Right renal cortex interstitium (tissue), 3 donors: ENCODE results near the gene IL1RAPL1. TPM values are rescaled to one million over a fixed set of nuclear protein-coding genes. Genes with fewer than 3 reads are reported as not detected.
"Not testable (repeated sequence)": the region's sequence is repeated elsewhere in the genome, so short reads cannot be mapped to it uniquely, and the experiment has no call there.

Experiments
- DNase-seq, 3 donors: peaks; one replicate each; pipeline ENCODE4 v3.0.0-alpha.2; 2013; ENCODE audit warnings: low read depth in 3 of 3, low spot score in 2 of 3
- polyA plus RNA-seq, 3 donors: library from polyadenylated mRNA; unstranded; fragments of 120-200 nt; gene quantifications; one replicate each; pipeline ENCODE4 v1.2.1, GENCODE V29; 2013; ENCODE audit not compliant: insufficient read length in 3 of 3

Gene IL1RAPL1
- polyA plus RNA-seq, 3 donors, result 2.3 to 3.6 (median 2.7) TPM

DNA sequence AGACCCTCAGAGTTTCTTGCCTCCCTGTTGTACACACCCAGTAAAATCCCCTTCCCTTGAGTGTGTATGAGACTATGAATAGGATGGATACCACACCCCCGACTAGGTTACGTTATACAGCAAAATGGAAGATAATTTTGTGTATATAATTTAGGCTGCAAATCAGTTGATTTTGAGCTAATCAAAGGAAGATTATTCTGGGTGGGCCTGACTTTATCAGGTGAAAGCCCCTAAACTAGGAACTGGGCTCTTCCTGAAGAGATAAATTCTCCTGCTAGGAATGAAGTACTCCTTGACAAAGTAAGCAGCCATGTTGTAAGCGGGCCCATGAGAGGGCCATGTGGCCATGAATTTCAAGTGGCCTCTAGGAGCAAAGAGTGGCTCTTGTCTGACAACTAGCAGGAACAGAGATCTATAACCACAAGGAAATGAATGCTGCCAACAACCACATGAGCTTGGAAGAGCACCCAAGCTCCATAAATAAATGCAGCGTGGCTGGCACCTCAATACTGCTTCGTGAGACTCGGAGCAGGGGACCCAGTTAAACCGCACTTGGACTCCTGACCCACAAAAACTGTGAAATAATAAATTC is 646.4 kb downstream of the IL1RAPL1 start:
- no peak for DNase-seq

DNA sequence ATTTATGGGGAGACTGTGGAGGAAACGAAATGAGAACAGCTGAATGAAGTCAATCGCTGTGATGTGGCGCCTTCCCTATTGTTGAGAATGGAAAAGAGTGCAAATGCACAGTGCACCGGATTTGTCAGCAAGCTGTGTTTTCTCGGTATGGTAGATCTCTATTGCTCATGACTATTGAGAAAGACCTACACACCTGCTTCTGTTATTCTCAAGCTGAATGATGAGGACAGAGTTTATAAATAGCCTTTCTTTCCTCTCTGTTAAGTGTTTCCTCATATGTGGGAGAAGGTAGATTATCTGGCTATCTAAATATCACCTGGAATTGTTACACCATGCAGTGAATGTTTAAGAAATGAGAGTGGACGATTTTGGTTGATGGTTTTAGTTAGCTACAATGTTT is 650.7 kb downstream of the IL1RAPL1 start:
- DNase-seq, result no peak

DNA sequence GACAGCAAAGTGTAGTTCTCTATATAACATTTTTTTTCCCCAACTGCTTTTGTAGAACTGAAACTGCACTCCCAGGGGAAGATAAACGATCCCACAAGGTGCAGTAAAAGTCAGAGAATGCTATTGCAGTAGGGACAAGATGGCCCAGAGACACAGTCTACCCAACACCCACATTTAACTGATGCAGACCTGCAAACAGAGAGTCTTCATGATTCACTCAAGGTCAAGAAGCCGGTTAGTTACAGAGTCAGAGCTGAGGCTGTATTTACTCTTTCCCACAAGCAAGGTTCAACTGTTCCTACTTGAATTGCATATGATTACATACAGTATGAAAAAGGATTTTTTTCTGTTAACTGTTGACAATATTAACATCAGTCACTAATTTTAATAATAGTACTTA is 654.6 kb downstream of the IL1RAPL1 start:
- no peak for DNase-seq

DNA sequence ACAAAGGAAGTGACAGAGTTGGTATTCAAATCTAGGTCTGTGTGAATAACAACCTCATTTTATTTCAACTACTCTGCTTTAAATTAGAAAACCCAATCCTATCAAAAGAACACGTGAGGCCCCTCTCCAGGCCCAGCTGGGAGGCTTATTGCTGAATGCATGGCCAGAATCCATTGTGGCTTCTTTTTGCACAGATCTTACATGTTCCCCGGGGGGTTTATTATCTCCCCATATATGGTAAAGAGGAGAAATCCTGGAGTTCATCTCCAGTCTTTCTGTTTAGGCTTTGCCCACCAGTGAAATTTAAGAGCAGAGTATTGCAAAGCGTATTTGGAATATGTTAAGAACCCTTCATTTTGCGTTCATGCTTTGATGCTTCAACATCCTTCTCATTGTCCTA is 655.6 kb downstream of the IL1RAPL1 start:
- DNase-seq, result no peak

DNA sequence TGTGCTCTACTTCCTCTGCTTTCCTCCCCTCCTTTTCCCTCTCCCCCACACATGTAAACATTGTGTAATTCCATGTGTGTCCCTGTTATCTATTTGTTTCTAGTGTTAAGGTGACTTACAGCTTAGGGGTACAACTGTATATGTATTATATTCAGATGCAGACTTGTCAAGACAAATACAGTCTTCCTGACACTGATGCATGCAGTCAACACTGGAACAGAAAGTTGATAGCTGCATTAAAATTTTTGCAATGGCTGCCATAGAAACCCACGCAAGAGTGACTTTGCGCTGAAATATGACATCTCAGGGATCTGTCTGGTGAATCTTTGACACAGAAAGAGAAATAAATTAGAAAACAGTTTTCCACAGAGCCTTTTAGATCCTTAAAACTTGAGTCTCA is 656.7 kb downstream of the IL1RAPL1 start:
- no peak for DNase-seq

DNA sequence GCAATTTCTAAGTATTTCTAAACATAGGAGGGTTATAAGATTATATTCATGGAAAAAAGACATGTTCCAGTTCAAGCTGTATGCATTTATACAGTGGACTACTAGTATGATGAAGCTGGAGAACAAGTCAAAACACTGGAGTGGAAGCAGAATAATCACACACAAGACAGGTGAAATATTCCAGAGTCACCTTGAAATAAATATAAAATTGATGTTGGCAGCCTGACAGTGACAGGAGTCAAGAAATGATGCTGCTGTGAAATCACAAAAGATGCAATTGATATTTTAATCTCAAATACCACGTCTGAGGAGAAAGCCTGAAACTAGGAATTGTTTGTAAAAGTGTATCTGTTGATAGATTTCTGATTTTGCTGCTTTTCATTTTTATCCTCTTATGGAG is 667.3 kb downstream of the IL1RAPL1 start:
- DNase-seq, result no peak

DNA sequence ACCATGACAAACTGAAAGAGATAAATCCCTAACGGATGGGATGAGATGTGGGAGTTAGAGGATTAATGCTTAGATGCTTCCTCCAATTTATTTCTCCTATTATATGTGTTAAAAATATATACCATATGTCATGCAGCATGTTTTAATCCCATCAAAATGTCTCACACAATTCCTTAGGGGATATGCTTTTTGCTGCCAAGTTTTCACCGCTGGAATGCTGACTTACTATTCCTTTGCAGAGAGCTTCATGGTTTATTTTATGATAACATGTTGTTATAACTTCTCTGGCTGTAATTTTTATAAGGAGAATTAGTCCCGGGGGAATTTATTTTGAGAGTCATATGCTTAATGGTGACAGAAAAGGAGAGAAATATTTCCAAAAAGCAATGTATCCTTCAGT is 670.3 kb downstream of the IL1RAPL1 start:
- DNase-seq, result peak in 2 of 3 donors; percentile 13 to 18

DNA sequence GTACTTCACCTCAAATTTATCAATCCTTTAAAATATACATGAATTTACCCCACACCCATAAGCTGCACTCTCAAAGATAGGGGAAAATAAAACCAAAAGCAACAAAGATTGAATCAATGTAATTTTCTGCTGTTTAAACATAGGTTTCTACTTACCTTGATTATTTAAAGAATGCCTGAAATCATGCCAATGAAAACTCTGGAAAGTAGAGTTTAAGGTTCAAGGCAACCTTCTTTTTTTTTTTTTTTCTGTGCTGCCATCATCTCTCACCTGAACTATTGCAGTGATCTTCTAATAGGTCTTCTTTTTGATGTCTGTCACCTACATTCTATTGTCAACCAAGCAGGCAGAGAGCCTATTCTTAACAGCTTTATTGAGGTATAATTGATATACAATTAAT is 682.1 kb downstream of the IL1RAPL1 start:
- DNase-seq, result no peak

DNA sequence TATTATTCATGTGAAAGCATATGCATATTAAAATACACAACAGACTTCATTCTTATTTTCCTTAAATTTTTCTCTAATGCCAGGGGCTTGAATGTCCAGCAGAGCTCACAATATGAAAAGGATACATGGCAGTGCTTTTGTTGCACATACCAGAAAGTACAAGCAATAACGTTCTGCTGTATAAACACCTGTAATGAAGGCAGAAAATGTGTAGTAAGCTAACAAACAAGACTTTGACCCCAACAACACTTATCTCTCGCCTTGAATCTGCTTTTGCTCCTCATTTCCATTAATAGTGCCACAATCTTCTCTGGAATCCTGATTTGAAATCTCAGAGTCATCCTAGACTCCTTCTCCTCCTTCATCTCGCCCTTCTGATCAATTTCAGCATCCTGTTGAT is 687.3 kb downstream of the IL1RAPL1 start:
- no peak for DNase-seq

DNA sequence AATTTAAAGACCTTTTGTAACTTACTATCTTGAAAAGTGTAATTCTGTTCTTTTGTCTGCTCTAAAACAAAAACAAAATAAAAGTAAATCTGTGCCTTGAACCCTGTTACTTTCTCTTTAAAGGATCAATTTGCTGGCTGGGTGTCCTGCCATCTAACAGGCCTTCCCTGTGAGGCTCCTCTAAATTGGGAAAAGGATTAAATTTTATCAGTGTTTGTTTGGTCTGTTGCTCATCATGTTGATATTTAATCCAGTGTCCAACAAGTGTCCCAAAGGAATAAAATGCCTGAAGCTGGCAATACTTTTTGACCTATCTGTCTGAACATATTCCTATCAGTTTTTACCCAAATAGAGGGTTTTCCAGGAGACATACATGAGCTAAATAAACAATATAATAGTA is 688.7 kb downstream of the IL1RAPL1 start:
- DNase-seq, result no peak

DNA sequence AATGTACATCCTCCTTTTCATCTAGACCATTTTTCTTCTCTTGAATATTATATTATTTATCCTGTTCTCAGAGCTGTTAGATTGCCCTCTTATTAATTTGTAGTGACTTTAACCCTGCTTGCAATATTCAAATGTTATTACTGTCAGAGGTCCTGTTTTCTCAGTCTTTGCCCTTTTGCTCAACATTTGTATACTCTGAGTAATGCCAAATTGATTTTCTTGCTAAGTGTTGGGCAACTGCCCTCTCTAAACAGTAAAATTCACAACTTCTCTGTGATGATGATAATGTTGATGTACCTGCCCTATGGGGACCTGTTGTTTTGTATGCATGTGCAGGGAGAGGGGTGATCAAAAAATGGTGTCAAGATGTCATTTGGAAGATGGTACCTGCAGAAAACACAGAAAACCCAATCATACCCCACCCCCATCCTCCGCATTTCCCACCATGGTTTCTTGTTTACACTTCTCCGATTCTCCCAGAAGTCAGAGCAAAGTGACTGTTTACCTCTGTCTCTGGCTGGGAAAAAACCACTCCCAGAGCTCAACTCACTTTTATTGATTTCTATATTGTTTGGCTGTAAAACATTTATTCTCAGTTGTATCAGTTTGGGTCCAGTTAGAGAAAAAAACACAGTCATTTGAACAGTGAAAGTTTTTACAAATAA is 694.0 kb downstream of the IL1RAPL1 start:
- DNase-seq, result no peak

DNA sequence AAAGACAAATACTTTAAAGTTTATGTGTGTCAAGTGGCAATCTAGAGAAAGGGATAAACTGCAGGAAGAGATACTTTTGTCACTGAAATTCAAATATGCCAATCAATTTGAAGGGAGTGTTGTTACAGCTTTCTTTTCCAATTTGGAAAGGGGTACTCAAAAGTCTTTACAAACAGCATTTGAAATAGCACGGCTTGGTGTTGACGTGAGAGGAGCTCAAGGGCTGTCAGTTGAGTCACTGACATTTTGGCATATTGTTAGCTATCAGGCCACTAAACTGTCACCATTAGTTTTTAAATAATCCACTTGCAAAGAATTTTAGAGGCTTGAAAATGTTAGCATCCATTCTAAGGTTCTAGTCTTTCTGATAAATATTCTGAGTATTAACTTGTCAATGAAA is 698.4 kb downstream of the IL1RAPL1 start:
- no peak for DNase-seq

DNA sequence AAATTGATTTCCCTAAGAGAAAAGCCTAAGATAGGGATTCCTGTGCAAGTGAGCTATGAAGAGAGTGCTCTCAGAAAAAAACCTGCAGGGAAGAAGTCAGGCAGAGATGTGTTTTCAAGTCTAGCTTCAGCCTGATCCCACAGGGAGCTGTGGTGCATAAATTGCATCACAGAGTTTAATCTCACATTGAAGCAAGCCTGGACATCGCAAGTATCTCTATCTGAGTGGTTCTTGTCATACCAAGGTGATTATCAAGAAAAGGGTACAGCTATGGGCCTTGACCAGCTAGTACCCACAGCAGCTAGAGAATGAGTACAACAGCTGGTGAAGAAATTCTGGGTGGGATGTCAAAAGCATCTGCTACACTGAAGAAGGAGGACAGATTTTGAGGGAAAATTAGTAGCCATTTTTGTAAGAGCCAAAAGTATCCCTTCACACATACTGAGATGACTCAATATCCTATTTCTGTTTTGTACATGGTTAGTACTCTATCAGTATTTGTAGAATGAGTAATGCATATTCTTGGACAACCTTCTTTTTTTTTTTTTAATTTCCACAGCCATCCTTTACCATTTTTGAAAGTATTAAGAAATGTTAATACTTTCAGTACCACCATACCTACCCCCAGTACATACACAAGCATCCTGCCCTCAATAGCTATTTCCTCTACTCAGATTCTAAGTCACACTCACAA is 708.9 kb downstream of the IL1RAPL1 start:
- DNase-seq, result no peak

DNA sequence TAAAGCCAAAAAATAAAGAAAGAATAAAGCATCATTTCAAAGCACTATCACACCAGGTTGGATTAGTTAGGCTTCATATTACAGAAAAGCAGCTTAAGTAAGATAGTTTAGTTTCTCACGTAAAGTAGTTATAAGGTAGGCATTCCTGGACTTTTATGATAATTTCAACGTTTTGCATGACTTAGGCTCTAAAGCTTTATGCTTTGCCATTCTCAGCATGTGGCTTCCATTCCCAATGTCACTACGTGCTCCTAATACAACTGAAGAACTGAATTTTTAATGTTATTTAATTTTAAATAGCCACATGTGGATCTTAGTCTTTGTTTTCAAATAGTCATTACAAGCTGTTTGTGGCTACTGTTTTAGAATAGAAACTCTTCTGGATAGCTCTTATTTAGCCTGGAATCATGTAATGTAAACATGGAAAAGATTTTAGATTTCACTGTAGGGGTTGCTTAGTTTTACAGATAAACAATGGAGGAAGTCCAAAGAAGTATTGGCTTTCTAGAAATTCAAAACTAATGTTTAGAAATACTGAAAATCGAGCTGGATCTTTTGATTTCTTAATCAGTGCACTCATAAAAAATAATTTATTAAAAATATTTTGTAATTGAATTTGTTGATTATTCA is 710.0 kb downstream of the IL1RAPL1 start:
- no peak for DNase-seq

DNA sequence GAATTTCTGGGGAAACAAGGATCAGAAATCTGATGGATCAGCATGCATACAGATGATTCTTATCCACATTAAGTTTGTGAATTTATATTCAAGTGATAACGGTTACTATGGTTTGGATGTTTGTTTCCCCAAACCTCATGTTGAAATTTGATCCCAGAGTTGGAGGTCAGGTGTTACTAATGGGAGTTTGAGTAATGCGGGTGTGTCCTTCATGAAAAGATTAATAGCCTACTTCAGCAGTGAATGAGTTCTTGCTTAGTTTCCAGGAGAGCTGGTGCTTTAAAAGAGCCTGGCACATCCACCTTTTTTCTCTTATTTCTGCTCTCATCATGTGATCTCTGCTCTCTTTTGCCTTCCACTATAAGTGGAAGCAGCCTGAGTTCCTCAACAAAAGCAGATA is 712.4 kb downstream of the IL1RAPL1 start:
- no peak for DNase-seq

DNA sequence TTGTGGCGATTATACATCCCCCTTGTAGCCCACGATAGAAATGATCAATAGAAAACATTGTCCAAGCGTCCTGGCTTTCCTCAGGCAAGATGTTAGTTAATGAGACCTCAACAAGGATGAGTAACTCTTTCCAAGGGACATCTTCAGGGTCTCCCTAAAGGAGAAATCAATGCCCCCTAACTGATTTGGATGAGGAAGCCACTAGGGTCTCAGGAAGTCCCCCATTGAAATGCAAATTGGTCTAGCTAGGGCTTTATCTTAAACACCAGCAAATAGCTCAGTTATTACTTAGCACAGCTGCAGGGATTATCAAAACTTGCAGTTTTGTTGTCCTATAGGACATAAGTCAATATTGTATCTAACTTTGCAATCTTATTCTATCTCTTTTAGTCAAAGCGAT is 721.5 kb downstream of the IL1RAPL1 start:
- DNase-seq, result no peak

DNA sequence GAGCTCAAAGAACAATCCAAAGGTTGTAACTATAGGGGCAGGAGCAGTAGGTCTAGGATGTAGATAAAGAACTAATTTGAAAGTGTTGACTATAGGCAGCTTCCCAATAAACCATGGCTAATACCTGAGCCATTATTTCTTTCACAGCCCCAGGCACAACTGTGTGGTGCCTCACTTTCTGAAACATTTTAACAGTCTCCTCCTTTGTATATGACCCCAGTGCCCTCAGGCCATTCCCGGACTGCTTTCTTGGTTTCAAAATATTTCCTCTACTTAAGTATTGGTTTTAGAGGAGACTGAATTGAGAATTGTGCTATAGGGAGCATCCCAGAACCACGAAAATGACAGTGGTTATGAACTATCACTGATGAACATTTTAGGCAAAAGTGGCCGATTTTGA is 728.7 kb downstream of the IL1RAPL1 start:
- no peak for DNase-seq

DNA sequence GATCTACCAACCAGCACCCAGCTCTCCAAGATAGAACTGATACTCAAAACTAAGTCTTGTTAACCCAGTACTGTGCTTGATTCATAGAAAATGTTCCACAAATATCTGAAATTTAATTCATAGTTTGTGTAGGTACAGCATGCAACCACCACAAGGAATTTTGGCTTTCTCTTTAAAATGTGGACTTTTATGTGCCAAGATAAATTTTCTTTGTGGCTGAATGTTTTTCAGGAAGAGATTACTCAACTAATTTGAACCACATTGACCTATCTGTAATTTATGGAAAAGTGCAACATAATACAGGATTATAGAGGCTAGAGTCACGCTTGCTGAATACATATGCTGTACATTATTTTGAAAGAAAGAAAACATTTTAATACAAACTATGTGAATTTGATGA is 730.8 kb downstream of the IL1RAPL1 start:
- DNase-seq, result no peak

DNA sequence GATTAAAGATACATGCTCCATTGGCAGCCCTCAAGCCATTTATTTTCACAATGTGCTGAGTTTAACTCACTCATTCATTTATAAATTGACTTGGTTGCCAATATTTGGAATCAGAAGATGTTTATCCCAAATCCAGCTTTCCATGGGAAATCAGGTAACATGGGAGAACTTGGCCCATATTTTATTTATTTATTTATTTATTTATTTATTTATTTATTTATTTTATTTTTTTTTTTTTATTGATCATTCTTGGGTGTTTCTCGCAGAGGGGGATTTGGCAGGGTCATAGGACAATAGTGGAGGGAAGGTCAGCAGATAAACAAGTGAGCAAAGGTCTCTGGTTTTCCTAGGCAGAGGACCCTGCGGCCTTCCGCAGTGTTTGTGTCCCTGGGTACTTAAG is 745.2 kb downstream of the IL1RAPL1 start:
- DNase-seq, result not testable (repeated sequence)

DNA sequence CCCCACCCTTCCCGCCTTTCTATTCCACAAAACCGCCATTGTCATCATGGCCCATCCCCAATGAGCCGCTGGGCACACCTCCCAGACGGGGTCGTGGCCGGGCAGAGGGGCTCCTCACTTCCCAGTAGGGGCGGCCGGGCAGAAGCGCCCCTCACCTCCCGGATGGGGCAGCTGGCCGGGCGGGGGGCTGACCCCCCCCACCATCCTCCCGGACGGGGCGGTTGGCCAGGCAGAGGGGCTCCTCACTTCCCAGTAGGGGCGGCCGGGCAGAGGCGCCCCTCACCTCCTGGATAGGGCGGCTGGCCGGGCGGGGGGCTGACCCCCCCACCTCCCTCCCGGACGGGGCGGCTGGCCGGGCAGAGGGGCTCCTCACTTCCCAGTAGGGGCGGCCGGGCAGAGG is 745.8 kb downstream of the IL1RAPL1 start:
- DNase-seq, result not testable (repeated sequence)

DNA sequence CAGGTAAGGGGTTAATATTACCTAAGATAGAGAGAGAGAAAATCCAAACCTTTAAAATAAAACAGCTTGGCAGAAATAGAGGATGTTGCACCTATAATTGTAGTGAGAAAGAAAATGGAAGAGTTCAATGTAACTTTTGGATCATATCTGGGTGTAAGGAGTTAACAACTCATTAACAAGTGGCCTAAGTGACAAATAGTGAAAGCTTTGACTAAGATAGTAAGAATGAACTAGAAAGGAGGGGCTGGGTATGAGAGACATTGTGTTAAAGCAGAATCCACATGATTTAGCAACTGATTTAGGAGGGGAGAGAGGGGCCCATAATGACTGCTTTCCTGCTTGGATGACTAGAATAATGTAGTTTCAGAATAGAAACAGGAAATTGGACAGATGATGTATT is 761.0 kb downstream of the IL1RAPL1 start:
- no peak for DNase-seq

DNA sequence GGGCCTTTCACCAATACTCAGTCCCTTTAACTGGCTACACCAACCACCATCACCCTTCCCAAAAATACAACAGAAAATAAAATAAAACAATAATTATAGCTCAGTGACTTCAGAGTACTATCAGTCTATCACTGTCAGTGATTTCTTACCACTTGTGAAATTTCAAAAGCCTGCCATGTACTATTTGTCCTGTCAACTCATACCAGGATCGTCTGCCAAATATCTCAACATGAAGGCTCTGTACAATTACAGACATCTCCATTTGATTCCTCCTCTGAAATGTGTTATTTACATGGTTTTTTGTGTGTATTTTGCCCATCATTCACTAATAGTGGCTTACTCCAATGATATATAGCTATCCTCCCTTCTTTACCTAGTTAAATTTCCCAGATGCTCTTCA is 772.0 kb downstream of the IL1RAPL1 start:
- no peak for DNase-seq
